ENCODE data around the gene SYCE3.

Gene SYCE3

DNA sequence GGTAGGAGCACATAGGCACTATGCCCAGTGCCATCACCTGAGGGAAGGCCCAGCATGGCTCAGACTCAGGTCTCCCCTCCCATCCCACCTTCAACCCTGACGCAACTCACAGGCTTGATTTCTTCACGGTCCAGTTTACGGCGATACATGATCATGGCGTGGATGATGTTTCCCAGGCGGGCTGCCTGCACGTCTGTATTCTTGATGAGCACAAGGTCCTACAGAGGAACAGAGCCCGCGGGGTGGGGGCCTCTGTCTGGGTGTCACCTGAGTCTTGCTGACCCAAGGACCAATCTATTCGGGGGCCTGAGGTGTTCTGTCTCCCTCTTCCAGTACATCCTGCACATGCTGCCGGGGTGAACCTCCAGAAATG lies 11.7 kb upstream of the SYCE3 start:
- no peak for DNase-seq

DNA sequence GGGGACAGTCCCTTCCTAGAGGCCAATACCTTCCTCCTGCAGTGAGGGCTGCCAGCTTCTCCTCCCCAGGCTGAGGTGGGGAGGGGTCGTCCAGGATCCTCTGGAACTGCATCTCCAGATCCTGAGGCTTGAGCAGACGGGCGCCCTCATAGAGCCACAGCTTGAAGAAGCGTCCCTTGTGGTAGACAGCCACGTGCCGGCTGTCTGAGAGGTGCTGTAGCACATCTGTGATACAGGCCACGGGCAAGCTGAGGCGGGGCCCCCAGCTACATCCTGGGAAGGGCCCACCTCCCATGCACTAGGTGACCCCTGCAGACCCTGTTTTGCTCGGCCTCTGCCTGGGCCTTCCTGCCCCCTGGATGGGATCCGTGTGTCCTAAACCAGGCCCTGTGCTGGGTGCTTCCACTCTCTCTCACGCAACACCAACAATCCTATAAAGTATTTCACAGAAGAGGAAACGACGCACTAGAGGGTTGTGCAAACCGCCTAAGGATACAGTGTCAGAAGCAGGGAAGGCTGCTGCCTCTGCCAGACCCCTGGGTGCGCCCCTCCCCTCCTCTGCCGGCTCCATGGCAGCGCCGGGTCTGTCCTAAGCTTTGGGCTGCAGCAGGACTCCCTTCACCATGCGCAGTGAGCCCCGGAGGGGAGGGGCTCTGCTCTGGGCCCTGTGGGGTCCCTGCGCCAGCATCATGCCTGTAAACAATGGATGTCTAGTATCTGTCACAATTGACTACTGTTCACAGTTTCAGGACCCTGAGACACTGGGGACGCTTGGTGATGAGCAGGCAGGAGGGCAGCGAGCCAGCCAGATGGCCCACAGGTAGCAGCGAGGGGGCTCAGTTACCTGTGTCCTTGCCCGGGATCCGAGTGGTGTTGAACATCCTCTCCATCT lies 11.0 kb upstream of the SYCE3 start:
- DNase-seq = no peak

DNA sequence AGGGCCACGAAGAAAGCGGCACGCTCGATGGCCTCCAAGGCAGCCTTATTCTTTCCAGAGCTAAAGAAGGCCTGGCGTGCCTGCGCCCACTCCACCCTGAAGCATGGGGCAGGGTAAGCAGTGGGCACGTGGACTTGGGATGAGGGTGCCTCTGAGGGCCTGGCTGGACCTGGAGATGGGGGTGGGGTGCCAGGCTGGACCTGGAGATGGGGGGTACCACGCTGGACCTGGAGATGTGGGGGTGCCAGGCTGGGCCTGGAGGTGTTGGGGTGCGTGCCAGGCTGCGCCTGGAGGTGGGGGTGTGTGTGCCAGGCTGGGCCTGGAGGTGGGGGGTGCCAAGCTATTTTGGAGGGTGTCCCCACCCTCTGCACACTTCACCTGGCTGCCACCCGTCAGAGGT lies 10.2 kb upstream of the SYCE3 start:
- DNase-seq = no peak

DNA sequence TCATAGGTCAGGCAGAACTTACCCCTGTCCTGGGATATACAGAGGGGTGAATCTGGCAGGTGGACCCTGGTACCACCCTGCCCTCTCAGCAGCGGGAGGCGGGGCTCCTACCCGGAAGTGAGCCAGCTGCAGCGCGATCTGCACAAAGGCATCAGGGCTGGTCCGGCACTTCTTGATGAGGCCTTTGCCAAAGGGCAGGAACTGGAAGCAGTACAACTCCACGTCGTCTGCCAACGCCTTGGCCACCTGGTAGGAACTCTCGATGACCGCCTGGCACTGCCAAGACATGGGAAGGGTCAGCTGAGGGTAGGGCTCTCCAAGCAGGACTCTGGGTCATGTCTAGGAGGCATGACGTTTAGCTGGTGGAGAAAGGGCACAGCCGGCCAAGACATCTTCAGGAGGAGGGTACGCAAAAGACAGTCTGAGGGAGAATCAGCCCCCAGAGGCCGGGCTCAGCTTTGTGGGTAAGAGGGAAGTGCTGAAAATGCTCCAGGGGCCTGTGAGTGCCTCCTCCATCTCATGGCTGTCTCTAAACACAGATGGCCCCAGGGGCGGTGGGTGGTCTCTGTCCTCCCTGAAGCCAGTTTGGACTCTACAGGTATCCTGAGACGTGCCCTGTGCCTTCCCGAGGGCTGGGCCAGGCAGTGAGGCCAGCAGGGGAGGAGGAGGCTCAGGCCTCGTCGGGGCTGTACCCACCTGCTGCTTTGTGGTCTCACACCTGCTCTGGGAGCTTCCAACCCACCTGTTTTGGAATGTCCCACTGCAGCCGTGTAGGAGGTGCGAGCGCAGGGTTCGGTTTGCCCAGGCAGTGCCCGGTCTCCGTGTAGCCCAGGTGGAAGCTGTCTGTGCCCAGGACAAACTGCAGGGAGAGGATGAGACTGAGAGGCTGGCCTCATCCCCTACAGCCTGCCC lies 8.8 kb upstream of the SYCE3 start:
- DNase-seq = no peak

DNA sequence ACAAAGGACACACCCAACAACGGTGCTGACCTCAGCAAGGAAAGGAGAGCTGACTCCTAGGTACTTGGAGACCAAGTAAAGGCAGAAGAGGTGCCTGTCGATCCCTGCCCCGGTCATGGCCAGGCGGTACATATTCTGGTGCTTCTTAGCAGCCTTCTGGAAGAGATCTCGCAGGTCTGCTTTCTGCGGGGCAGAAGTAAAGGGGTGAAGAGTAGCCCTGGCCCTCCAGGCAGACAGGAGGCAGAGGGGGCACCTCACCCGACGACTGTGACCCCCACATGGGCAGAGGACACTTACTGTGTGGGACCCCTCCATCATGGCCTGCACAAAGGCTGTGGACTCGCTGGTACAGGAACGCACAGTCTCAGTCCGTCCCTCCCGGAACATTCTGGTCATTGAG lies 8.1 kb upstream of the SYCE3 start:
- DNase-seq = no peak

DNA sequence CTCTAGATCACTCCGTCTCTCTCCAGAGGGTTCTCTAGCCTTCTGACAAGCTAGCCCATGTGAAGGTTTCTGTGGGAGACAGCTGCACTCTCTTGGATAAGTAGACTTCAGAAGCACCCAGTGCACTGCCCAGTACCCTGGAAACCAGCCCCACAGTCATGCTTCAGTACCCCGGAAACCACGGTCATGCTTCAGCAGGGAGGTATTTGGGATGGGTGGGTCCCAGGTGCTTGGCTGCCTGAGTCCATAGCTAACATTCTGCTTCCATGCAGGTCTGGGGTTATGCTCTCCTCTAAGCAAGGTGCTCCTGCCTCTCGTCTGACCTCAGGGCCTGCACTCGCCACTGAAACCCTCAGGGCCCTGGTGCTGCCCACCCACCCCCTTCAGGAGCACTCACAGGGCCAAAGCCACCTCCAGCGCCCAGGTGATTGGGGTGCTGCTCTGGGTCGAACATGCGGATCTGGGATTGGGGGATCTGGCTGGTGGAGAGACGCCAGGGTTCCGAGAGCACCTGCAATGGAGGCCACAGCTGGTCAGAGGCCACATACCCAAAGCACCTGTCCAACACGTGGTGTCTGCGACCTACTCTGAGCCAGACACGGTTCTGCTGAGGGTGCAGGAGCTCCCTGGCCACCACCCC lies 7.3 kb upstream of the SYCE3 start:
- DNase-seq = no peak

DNA sequence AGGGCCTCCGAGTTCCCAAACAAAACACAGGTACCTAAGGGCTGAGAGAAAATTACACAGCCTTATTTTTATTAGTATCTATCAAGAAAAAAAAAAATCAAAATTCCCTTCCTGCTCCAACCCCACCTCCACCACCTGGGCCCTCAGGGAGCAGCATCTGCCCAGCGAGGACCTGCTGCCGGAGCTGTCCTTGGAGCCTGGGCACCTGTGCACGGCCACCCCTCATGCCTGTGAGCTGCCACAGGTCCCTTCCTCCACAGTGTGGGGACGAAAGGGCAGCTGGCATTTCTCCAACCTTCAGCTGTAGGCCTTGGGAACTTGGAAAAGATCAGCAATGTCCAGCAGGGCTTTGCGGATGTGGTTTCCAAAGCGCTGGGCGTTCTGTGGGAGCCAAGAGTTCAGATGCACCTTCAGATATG lies 6.3 kb upstream of the SYCE3 start:
- no peak for DNase-seq

DNA sequence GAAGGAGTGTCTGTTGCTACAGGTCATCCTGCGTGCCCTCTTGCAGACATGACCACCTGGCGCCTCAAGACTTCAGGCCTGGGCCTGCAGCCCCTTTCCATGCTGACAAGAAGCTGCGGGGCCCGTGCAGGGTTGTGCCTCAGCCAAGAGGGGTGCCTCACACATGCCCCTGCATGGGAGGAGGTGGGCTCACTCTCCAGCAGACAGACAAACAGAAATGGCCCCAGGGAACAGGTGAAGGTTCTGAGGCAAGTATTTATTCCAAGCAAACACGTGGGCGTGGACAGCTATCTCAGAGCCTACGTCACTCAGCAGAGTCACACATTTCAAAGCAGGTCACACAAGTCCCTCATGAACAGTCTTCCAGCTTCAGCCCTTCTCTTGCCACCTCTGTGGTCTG lies 5.9 kb upstream of the SYCE3 start:
- no peak for DNase-seq

DNA sequence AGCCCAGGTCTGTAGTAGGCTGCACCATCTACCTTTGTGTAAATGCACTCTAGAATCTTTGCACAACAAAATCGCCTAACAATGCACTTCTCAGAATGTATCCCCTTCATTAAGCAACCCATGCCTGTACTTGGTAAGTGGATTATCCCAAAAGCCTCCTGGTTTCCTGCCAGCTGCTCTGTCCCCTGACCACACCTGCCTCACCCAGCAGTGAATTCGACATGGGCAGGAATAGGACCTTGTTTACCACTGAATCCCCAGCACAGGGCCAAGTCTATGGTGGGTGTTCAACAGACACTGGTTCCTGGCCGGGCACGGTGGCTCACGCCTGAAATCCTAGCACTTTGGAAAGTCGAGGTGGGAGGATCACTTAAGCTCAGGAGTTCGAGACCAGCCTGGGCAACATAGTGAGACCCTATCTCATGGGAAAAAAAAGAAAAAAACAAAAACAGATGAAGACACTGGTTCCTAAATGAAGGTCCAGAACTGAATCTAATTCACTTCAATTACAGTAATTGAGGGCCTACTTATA lies 5.1 kb upstream of the SYCE3 start:
- no peak for DNase-seq

DNA sequence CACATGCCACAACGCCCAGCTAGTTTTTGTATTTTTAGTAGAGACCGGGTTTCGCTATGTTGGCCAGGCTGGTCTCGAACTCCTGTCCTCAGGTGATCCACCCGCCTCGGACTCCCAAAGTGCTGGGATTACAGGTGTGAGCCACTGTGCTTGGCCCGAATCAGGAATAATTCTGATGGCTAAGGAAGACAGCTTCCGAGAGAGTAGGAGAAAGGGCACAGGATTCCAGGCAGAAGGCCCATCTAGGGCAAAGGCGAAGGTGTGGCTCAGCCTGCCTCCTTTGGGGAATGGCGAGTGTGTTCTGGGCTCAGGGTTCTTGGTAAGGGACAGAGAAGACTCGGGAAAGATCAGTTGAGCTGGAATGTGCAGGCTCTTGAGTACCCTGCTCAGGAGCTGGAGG lies 1.6 kb upstream of the SYCE3 start:
- no peak for DNase-seq

DNA sequence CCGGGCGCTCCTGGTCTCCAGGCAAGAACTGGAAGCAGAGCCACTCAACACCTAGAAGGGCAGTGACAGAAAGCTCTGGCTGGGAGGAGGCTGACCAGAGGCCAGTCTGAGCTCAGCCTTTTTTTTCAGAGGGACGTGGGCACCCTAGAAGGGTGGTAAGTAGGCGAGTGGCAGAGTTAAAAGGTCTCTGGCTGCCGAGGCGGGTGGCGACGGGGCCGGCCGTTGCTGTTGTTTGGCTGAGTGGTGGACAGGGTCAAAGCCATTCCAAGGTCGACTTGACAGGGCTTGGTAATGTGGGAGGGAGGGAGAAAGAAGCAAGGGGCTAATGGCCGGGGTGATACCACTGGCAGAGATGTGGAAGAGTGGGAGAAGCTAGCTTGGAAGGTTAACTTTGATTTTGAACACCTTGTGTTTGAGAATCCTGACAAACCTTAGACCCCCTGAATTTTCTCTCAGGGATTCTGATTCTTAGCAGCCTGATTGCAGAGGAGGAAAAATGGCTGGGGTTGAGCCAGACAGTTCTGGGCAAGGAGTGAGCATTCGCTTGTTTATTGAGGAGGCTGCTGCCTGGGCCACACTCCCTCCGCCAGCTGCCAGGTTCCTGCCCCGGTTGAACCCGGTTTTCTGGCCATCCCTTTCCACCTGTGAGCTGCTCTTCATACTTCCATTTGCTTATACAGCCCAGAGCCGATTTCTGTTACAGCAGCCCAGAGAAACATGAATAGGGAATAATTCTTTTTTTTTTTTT lies 868 bp upstream of the SYCE3 start:
- no peak for DNase-seq

DNA sequence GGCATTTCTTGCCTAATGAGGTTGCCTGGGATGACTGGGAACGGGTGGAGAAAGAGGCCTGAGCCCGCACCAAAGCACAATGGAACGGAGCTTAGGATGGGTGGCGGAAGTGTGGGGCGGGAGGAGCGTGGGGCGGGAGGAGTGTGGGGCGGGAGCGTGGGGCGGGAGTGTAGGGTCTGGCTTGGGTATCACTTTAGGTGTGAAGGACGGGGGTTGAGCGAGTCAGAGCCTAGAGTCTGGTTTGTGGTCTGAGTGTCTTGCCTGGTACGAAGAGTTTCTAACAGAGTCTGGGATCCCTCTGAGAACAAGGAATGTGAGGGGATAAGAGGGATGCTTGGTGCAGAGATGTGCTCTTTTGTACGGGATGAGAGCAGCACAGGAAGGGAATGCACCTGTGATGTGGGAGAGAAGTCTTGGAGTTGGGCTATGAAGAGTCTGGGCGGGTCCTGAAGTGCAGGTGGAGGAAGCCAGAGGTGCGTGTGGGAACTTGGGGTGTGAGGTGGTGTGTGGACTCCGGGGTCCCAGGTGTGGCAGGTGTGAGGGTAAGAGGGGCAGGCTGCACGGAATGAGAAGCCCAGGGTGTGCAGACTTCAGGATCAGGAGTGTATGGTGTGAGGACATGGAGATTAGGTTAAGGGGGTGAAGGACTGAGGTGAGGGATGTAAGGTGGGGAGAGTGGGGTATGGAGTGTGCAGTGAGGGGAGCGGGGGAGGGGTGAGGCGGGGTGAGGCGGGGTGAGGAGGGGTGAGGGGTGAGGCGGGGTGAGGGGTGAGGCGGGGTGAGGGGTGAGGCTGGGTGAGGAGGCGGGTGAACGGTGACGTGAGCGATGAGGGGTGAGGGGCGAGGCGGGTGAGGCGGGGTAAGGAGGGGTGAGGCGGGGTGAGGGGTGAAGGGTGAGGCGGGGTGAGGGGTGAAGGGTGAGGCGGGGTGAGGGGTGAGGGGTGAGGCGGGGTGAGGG lies 1.0 kb downstream of the SYCE3 start:
- no peak for DNase-seq

DNA sequence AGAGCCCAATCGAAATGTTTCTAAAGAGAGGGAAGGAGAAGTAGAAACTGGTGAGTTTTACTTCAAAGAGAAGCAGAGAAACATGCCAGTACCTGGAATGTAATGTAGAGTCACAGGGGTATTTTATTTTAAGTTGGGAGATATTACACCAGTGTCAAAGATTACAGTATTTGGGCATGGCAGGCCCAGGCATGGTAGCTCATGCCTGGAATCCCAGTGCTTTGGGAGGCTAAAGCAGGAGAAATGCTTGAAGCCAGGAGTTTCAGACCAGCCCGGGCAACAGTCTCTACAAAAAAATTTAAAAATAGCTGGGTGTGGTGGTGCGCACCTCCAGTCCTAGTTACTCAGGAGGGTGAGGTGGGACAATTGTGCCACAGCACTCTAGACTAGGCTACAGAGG lies 2.7 kb downstream of the SYCE3 start:
- DNase-seq = no peak

DNA sequence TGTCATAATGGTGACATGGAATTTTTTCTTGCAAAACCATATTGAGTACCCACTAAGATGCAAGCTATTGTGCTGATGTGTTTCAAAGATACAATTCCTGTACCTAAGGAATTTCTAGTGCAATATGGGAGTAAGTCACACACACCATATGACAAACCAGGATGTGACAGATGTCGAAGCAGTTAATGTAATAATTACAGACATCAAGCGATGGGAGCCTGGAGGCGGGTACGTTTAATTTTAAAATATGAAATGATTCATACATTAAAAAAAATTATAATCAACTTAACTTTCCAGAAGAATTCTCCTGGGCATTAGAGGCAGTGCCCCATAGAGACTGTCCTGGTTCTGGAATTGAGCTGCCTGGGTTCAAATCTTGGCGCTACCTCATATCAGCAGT lies 6.0 kb downstream of the SYCE3 start:
- no peak for DNase-seq

DNA sequence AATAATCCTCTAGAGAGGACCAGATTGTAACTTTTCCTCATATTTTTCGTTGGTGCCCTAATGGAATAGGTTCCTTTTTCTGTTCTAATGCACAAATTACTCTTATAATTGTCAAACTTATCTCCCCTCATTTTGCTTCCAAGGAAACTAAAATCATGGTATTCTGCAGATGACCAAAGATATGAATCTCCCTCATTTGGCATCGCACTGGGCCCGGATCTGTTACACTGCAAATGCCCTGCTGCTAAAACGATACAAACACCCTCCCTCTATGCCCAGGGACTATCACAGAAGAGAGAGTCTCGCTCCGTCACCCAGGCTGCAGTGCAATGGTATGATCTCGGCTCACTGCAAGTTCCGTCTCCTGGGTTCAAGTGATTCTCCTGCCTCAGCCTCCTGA lies 9.4 kb downstream of the SYCE3 start:
- DNase-seq = no peak

DNA sequence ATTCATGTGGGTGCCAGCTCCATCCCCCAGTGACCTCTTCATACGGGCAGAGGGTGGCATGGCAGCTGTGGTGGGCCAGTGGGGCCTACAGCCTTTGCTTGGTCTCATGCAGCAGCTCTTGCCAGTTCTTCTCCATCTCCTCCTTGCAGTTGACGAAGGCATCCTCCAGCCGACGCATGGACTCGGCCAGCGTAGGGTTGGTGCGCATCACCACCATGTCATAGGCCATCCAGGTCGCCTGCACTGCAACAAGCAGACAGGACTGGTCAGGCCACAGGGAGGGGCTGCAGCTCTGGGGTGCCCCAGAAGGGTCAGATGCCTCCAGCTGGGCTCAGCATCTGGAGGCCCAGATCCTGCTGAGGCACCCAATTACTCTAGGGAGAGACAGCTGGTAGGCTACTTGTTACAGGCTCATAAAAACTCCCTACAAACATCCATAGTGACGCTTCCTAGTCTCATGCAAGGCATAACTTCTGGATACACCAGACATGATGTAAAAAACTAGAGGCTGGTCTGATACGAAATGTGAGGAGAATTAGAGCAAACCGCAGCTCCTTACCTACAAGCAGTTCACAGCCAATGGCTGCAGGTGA lies 11.5 kb downstream of the SYCE3 start:
- no peak for DNase-seq

DNA sequence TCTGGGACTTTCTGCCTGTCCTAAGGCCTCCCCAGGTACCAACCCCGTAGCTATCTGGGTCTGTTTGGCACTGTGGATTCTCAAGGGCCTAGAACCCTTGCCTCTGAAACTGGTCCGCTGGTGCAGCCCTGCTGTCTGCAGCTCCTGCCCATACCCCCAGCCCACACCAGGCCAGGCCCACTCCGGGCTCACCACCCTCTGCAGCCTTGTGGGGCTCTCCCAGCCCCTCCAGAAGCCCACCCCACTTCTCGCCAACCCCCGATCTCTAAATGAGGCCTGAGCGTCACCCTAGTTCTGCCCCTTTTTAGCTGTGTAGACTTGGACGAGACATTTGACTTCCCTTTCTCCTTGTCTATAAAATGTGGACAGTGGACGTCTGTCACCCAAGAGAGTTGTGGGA lies 12.3 kb downstream of the SYCE3 start:
- DNase-seq = no peak

DNA sequence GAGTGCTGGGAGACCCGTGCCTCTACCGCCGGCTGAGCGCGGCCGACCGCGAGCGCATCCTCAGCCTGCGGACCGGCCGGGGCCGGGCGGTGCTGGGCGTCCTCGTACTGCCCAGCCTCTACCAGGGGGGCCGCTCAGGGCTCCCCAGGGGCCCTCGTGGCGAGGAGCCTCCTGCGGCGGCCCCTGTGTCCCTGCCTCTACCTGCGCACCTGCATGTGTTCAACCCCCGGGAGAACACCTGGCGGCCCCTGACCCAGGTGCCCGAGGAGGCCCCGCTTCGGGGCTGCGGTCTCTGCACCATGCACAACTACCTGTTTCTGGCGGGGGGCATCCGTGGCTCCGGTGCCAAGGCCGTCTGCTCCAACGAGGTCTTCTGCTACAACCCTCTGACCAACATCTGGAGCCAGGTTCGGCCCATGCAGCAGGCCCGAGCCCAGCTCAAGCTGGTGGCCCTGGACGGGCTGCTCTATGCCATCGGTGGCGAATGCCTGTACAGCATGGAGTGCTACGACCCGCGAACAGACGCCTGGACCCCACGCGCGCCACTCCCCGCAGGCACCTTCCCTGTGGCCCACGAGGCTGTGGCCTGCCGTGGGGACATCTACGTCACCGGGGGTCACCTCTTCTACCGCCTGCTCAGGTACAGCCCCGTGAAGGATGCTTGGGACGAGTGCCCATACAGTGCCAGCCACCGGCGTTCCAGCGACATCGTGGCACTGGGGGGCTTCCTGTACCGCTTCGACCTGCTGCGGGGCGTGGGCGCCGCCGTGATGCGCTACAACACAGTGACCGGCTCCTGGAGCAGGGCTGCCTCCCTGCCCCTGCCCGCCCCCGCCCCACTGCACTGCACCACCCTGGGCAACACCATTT lies 13.6 kb downstream of the SYCE3 start:
- no peak for DNase-seq

DNA sequence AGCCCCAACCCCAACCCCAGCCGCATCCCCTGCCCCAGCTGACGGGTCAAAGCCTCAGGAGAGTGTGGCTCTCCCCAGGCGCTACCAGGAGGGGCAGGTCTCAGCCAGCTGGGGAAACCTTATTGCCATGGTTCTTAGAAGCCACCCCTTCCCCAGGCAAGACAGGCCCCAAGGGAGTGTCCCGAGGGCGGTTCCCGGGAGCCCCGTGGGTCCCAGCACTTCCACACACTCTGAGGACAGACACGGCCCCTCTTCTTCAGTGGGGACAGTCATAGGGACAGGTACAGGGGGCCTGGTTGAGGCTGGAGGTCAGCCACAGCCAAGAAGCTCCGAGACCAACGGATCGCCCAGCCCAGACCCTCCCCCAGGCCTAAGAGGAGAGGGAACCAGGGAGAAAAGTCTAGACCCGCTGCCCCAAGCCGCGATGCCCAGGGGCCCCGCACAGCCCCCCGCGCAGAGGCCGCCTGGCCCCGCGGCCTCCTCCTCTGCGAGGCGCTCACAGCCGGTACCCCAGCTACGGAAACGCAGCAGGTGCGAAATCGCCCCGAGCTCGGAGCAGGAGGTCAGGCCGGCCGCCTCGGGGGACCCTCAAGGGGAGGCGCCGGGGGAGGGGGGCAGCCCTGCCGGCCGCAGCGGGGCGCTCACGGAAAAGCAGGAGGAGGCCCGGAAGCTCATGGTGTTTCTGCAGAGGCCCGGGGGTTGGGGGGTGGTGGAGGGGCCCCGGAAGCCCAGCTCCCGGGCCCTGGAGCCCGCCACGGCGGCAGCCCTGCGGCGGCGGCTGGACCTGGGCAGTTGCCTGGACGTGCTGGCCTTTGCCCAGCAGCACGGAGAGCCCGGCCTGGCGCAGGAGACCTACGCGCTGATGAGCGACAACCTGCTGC lies 14.4 kb downstream of the SYCE3 start:
- no peak for DNase-seq

Measured in T1000 (cell line).